Measurements from ENCODE around the gene FAM120B. TPM values are rescaled to one million over a fixed set of nuclear protein-coding genes. Genes with fewer than 3 reads are reported as not detected.

FAM120B gene
- total and polyA plus RNA-seq, 3 experiments from 2014 or later: 19.1 to 29.8 (median 20.9) TPM

DNA sequence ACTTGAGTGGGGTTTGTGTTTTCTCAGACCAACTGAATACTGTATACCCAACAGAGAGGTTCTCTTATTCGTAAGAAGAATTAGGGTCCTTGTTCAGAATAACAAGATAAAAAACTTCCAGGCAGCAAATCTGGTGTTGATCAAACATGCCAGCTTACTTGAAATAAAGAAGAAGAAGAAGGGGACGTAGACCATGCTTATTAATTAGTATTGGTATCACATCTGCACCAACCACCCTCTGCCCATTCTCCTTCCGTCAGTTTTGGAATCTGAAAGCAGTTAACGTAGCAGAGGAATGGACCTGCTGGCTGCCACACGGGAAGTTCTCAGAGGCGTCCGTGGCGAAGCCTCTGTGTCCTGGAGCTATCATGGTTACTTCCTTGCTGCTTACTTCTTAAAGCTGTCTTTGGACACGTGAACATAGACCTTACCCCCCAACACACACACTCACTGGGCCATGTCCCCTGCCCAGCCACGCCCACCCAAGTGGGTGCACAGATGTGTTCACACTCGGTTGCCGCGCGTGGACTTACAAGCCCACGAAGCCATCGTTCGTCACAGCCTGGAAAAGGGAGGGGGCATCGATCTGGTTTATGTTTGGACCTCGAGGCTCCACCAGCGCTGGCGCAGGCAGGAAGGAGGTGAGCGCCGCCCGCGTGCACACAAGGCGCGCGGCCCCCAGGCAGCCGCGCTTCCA is 11.6 kb upstream of the FAM120B start:
- Mint-ChIP-seq H3K36me3 (peaks cover 0 to 4% (median 2%) of the 10 kb centered on the region in 3 donors), H3K27ac (peak overlapping the region in 2 of 8 donors; percentile 37 to 72), H3K9me3 (no peaks in the 10 kb centered on the region), H3K4me3 (peak overlapping the region; percentile 70 to 79 (median 76)), H3K27me3 (peaks cover 52 to 63% of the 10 kb centered on the region in 2 donors), H3K4me1 (peaks cover 34 to 50% (median 38%) of the 10 kb centered on the region in 3 donors)
- DNase-seq: no peak
- H3K36me3 ChIP-seq (ENCODE audit: insufficient read depth, low read length): no peaks in the 10 kb centered on the region
- POLR2A ChIA-PET: interaction anchor here (0.9 kb wide), 1 partner anchor 11 kb away, joined by 5 read pairs; the partner anchor contains the start of gene FAM120B
- H3K27ac ChIP-seq (ENCODE audit: low read depth, low read length): no peak overlapping the region
- H3K4me1 ChIP-seq (ENCODE audit: insufficient read depth, low read length): peaks cover 39% of the 10 kb centered on the region
- H3K4me3 ChIP-seq (ENCODE audit: low read length): peak overlapping the region; percentile 51
- H3K9me3 ChIP-seq (ENCODE audit: low read length): no peaks in the 10 kb centered on the region
- CTCF ChIA-PET: interaction anchor here (1.6 kb wide), 2 partner anchors 23 to 463 kb away, joined by 5 read pairs; no protein-coding TSS in a partner anchor
- H3K27me3 ChIP-seq (ENCODE audit: insufficient read depth, low read length, poor library complexity, severe bottlenecking): peaks cover 55% of the 10 kb centered on the region

DNA sequence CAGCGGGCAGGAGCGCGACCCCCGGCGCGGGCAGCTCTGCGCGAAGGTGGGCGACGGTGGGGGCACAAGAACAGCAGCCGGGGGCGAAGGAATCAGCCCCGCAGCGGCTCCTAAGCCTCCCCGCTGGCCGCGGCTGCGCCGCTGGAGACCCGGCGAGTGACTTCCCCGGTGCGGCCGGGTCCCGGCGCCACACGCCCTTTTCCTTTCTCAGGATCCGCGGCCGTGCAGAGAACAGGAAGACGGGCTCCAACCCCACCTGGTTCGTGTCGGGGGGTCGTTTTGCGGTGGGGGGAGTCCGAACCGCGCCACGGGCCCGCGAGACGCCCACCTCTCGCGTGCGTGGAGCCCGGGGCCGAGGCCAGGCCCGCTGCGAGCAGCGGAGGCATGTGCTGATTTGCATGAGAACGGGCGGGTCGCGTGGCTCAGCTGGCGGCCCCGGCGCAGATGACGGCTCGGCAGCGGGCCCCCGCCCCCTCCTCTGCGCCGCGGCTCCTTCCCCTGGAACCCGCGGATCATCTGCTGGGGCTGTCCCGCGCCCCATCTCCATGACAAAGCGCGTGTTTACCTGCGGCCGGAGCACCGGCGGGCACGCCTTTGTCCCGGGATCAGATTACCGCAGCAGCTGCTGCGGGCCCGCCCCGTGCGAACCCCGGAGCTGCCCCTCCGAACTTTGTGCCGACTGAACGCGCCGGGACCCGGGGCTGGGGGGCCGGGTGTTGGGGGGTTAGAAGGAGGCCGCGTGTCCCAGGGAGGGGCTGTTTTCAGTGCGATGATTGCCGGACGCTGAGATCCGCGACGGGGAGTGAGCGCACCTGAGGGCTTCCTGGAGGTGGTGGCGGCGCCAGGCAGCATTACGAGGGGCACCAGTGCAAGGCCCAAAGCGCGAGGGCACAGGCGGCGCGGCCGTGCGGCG is 10.8 kb upstream of the FAM120B start:
- H3K4me1 ChIP-seq (ENCODE audit: insufficient read depth, low read length): peaks cover 39% of the 10 kb centered on the region
- peaks cover 0 to 3% (median 2%) of the 10 kb centered on the region in 3 donors for H3K36me3 Mint-ChIP-seq
- POLR2A ChIA-PET: interaction anchor here (0.7 to 0.9 kb wide), 2 partner anchors 10 to 23 kb away, joined by 3 to 5 read pairs; partner anchors contain the start of gene FAM120B
- H3K9me3 Mint-ChIP-seq: no peaks in the 10 kb centered on the region
- DNase-seq: peak in 1 of 5 donors; percentile 32
- H3K36me3 ChIP-seq (ENCODE audit: insufficient read depth, low read length): no peaks in the 10 kb centered on the region
- CTCF ChIA-PET: no interaction called here
- peak overlapping the region; percentile 51 for H3K4me3 ChIP-seq (ENCODE audit: low read length)
- no peak overlapping the region for H3K27ac ChIP-seq (ENCODE audit: low read depth, low read length)
- peaks cover 56 to 70% of the 10 kb centered on the region in 2 donors for H3K27me3 Mint-ChIP-seq
- H3K4me1 Mint-ChIP-seq: peaks cover 34 to 50% (median 35%) of the 10 kb centered on the region in 3 donors
- peak overlapping the region; percentile 66 to 88 (median 73) for H3K4me3 Mint-ChIP-seq
- H3K27me3 ChIP-seq (ENCODE audit: insufficient read depth, low read length, poor library complexity, severe bottlenecking): peaks cover 55% of the 10 kb centered on the region
- no peak overlapping the region for H3K27ac Mint-ChIP-seq
- no peaks in the 10 kb centered on the region for H3K9me3 ChIP-seq (ENCODE audit: low read length)

DNA sequence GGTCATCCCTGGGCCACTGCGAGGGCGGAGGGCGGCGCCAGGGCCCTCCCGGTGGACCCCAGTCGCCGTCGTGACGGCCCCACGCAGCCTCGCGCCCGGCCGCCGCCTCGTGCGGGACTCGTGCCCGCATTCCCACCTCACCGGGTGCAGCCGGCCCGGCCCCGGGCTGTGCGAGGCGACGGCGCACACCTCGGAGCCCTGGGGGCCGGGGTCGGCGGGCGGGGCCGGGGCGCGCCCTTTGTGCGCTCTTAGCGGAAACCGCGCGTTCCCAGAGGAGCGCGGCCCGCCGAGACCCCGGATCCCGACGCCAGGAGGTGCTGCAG is 10.2 kb upstream of the FAM120B start:
- Histone ChIP-seq H3K36me3 (ENCODE audit: insufficient read depth, low read length) (no peaks in the 10 kb centered on the region), H3K4me3 (ENCODE audit: low read length) (no peak overlapping the region), H3K27me3 (ENCODE audit: insufficient read depth, low read length, poor library complexity, severe bottlenecking) (peaks cover 55% of the 10 kb centered on the region), H3K4me1 (ENCODE audit: insufficient read depth, low read length) (peaks cover 39% of the 10 kb centered on the region), H3K9me3 (ENCODE audit: low read length) (no peaks in the 10 kb centered on the region), H3K27ac (ENCODE audit: low read depth, low read length) (no peak overlapping the region)
- no peak for DNase-seq
- ChIA-PET CTCF (interaction anchor here (1.0 kb wide), 1 partner anchor 9 kb away, joined by 3 read pairs; no protein-coding TSS in a partner anchor), POLR2A (interaction anchor here (0.7 kb wide), 1 partner anchor 24 kb away, joined by 3 read pairs; no protein-coding TSS in a partner anchor)
- Mint-ChIP-seq H3K27ac (no peak overlapping the region), H3K4me1 (peaks cover 34 to 50% (median 35%) of the 10 kb centered on the region in 3 donors), H3K36me3 (peaks cover under 1 to 3% (median 2%) of the 10 kb centered on the region in 3 donors), H3K27me3 (peaks cover 60 to 75% of the 10 kb centered on the region in 2 donors), H3K9me3 (peaks cover 0 to under 1% (median 0%) of the 10 kb centered on the region in 5 donors), H3K4me3 (no peak overlapping the region)

DNA sequence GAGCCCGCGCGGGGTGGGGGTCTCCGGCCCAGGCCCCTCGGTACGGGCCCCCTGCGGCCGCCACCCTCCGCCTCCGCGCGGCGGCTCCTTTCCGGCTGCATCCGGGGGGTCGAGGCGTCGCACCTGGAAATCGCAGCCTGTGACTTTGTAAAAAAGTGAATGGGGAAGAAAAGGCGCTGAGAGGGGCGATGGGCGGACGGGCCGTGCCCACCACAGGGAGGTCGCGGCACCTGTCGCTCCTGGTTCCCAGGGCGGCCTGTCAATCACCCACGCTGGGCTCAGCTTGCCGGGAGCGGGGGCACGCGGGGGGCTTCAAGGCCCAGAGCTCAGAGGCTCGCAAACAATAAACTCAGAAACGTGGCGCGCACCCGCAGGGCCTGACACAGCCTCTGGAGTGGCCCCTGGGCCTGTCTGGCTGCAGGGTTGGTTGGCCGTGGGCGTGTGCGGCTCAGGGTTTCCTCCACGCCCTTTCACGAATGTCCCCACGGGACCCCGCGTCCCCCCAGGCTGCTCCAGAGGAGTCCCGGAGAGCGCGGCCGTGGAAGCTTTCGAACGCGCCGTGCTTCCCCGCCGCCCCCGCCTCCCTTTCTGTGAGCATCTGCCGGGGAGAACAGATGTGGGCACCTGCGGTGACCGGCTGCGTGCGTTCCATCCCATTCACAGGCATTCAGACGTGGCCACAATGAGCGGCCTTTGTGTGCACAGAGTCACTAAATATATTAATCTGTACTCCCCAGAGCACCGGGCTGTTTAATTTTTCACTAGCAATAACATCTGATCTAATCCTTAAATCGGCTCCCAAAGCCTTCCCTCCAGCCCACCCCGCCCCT is 9.6 kb upstream of the FAM120B start:
- Mint-ChIP-seq H3K36me3 (peaks cover 0 to 4% (median 2%) of the 10 kb centered on the region in 3 donors), H3K27ac (no peak overlapping the region), H3K4me3 (peak overlapping the region in 3 of 7 donors; percentile 10 to 61 (median 36)), H3K27me3 (peaks cover 59 to 77% of the 10 kb centered on the region in 2 donors), H3K9me3 (peaks cover 0 to 4% (median 0%) of the 10 kb centered on the region in 5 donors), H3K4me1 (peaks cover 30 to 46% (median 33%) of the 10 kb centered on the region in 3 donors)
- no peaks in the 10 kb centered on the region for H3K9me3 ChIP-seq (ENCODE audit: low read length)
- no peaks in the 10 kb centered on the region for H3K36me3 ChIP-seq (ENCODE audit: insufficient read depth, low read length)
- H3K27me3 ChIP-seq (ENCODE audit: insufficient read depth, low read length, poor library complexity, severe bottlenecking): peaks cover 55% of the 10 kb centered on the region
- H3K4me1 ChIP-seq (ENCODE audit: insufficient read depth, low read length): peaks cover 35% of the 10 kb centered on the region
- no peak for DNase-seq
- no peak overlapping the region for H3K4me3 ChIP-seq (ENCODE audit: low read length)
- CTCF ChIA-PET: interaction anchor here (1.0 kb wide), 1 partner anchor 8 kb away, joined by 3 read pairs; no protein-coding TSS in a partner anchor
- POLR2A ChIA-PET: no interaction called here
- H3K27ac ChIP-seq (ENCODE audit: low read depth, low read length): no peak overlapping the region

GRCh38 chr6:170297576-170298330 is 8.8 kb upstream of the FAM120B start:
- Mint-ChIP-seq H3K4me1 (peaks cover 22 to 38% (median 25%) of the 10 kb centered on the region in 3 donors), H3K36me3 (peaks cover 0 to 4% (median 2%) of the 10 kb centered on the region in 3 donors), H3K27me3 (peaks cover 54 to 73% of the 10 kb centered on the region in 2 donors), H3K4me3 (peak overlapping the region in 2 of 7 donors; percentile 10 to 25), H3K9me3 (peaks cover 0 to 4% (median 0%) of the 10 kb centered on the region in 5 donors), H3K27ac (no peak overlapping the region)
- H3K4me3 ChIP-seq (ENCODE audit: low read length): no peak overlapping the region
- peaks cover 27% of the 10 kb centered on the region for H3K4me1 ChIP-seq (ENCODE audit: insufficient read depth, low read length)
- no peak overlapping the region for H3K27ac ChIP-seq (ENCODE audit: low read depth, low read length)
- H3K27me3 ChIP-seq (ENCODE audit: insufficient read depth, low read length, poor library complexity, severe bottlenecking): peaks cover 48% of the 10 kb centered on the region
- ChIA-PET CTCF (no interaction called here), POLR2A (interaction anchor here (0.6 kb wide), 1 partner anchor 9 kb away, joined by 4 read pairs; the partner anchor contains the start of gene FAM120B)
- H3K36me3 ChIP-seq (ENCODE audit: insufficient read depth, low read length): no peaks in the 10 kb centered on the region
- no peak for DNase-seq
- H3K9me3 ChIP-seq (ENCODE audit: low read length): no peaks in the 10 kb centered on the region

- H3K27ac ChIP-seq (ENCODE audit: low read depth, low read length): no peak overlapping the region
- peaks cover 17% of the 10 kb centered on the region for H3K4me1 ChIP-seq (ENCODE audit: insufficient read depth, low read length)
- H3K36me3 ChIP-seq (ENCODE audit: insufficient read depth, low read length): no peaks in the 10 kb centered on the region
- Mint-ChIP-seq H3K4me1 (peaks cover 14 to 29% (median 15%) of the 10 kb centered on the region in 3 donors), H3K27ac (no peak overlapping the region), H3K36me3 (peaks cover 0 to 4% (median 2%) of the 10 kb centered on the region in 3 donors), H3K4me3 (no peak overlapping the region), H3K27me3 (peaks cover 47 to 74% of the 10 kb centered on the region in 2 donors), H3K9me3 (peaks cover 0 to 4% (median 0%) of the 10 kb centered on the region in 5 donors)
- H3K4me3 ChIP-seq (ENCODE audit: low read length): no peak overlapping the region
- H3K27me3 ChIP-seq (ENCODE audit: insufficient read depth, low read length, poor library complexity, severe bottlenecking): peaks cover 38% of the 10 kb centered on the region
- no peak for DNase-seq
- POLR2A ChIA-PET: no interaction called here
- CTCF ChIA-PET: no interaction called here
- no peaks in the 10 kb centered on the region for H3K9me3 ChIP-seq (ENCODE audit: low read length)
Observed at GRCh38 chr6:170298688-170299087, 7.9 kb upstream of the FAM120B start.

GRCh38 chr6:170301184-170301583 is 5.4 kb upstream of the FAM120B start:
- Mint-ChIP-seq H3K27me3 (peaks cover 32 to 68% of the 10 kb centered on the region in 2 donors), H3K36me3 (peaks cover 0 to 4% (median 2%) of the 10 kb centered on the region in 3 donors), H3K4me1 (peaks cover 0 to 17% (median 5%) of the 10 kb centered on the region in 3 donors), H3K4me3 (no peak overlapping the region), H3K9me3 (peaks cover 0 to 4% (median 0%) of the 10 kb centered on the region in 5 donors), H3K27ac (no peak overlapping the region)
- Histone ChIP-seq H3K4me3 (ENCODE audit: low read length) (no peak overlapping the region), H3K27me3 (ENCODE audit: insufficient read depth, low read length, poor library complexity, severe bottlenecking) (peaks cover 19% of the 10 kb centered on the region), H3K4me1 (ENCODE audit: insufficient read depth, low read length) (peaks cover 7% of the 10 kb centered on the region), H3K36me3 (ENCODE audit: insufficient read depth, low read length) (no peaks in the 10 kb centered on the region), H3K9me3 (ENCODE audit: low read length) (no peaks in the 10 kb centered on the region), H3K27ac (ENCODE audit: low read depth, low read length) (no peak overlapping the region)
- POLR2A ChIA-PET: no interaction called here
- no peak for DNase-seq
- CTCF ChIA-PET: interaction anchor here (1.9 kb wide), 1 partner anchor 9 kb away, joined by 5 read pairs; the partner anchor contains the start of gene DLL1
